Chondrocyte (in vitro differentiated cells): ENCODE results near the gene CHD1L. TPM values are rescaled to one million over a fixed set of nuclear protein-coding genes. Genes with fewer than 3 reads are reported as not detected.

Experiments used
- DNase-seq: peaks from one replicate; pipeline ENCODE4 v3.0.0; 2021; ENCODE audit warnings: mixed read lengths, low spot score
- H3K27ac Mint-ChIP-seq: one replicate; pipeline ENCODE4 v1.8.0; 2021; ENCODE audit warnings: mild to moderate bottlenecking, moderate library complexity, mixed read lengths; ENCODE audit not compliant: unreplicated experiment
- H3K27me3 Mint-ChIP-seq: 2 replicates; pipeline ENCODE4 v1.8.0; 2021; ENCODE audit warnings: low read depth, mixed read lengths
- H3K36me3 Mint-ChIP-seq: 2 replicates; pipeline ENCODE4 v1.8.0; 2021; ENCODE audit warnings: low read depth, mixed read lengths
- H3K4me1 Mint-ChIP-seq: 2 replicates; pipeline ENCODE4 v1.8.0; 2021; ENCODE audit warnings: low read depth, mild to moderate bottlenecking, mixed read lengths
- H3K4me3 Mint-ChIP-seq: one replicate; pipeline ENCODE4 v1.8.0; 2021; ENCODE audit warnings: mild to moderate bottlenecking, moderate library complexity, mixed read lengths; ENCODE audit not compliant: unreplicated experiment
- H3K9me3 Mint-ChIP-seq: 2 replicates; pipeline ENCODE4 v1.8.0; 2021; ENCODE audit warnings: low read depth, mixed read lengths
- total RNA-seq: library from RNA; stranded (reverse); gene quantifications from 3 replicates; pipeline ENCODE4 v1.2.1, GENCODE V29; 2021
- TF ChIP-seq, protein P1 (sequence below): fragments of 200-600 bp; sonication (generic); IDR thresholded peaks from 2 replicates; pipeline ENCODE4 v1.5.0; 2021; ENCODE audit warnings: antibody characterized with exemption, mild to moderate bottlenecking, moderate library complexity

Gene CHD1L
- total RNA-seq, 1 donor from 2014 or later: 34.5 TPM

DNA sequence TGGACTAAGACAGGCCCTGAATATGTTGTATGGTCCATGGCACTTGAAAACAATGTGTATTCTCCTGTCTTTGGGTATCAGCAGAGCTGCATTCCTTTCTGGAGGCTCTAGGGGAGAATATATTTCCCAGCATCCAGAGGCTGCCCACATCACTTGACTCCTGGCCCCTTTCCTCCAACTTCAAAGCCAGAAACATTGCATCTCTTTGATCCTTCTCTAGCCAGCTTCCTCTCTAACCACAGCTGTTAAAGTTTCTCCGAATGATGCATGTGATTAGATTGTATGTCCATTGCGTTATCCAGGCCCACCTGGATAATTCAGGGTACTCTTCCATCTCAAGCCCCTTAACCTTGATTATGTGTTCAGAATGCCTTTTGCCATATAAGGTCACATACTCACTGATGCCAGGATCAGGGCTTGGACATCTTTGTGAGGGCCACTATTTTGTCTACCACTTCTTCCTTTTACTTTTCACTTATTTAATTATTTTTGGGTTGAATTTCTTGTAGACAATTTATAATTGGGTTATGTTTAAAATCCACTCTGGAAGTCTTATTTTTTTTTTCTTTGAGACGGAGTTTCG lies 5.3 kb downstream of the CHD1L start:
- no peak for DNase-seq
- Mint-ChIP-seq H3K36me3 (no peaks in the 10 kb centered on the region), H3K27me3 (no peaks in the 10 kb centered on the region), H3K9me3 (no peaks in the 10 kb centered on the region), H3K4me1 (peaks cover 44% of the 10 kb centered on the region), H3K27ac (no peak overlapping the region), H3K4me3 (no peak overlapping the region)
- TF ChIP-seq, protein P1, sequence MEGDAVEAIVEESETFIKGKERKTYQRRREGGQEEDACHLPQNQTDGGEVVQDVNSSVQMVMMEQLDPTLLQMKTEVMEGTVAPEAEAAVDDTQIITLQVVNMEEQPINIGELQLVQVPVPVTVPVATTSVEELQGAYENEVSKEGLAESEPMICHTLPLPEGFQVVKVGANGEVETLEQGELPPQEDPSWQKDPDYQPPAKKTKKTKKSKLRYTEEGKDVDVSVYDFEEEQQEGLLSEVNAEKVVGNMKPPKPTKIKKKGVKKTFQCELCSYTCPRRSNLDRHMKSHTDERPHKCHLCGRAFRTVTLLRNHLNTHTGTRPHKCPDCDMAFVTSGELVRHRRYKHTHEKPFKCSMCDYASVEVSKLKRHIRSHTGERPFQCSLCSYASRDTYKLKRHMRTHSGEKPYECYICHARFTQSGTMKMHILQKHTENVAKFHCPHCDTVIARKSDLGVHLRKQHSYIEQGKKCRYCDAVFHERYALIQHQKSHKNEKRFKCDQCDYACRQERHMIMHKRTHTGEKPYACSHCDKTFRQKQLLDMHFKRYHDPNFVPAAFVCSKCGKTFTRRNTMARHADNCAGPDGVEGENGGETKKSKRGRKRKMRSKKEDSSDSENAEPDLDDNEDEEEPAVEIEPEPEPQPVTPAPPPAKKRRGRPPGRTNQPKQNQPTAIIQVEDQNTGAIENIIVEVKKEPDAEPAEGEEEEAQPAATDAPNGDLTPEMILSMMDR: no peak

DNA sequence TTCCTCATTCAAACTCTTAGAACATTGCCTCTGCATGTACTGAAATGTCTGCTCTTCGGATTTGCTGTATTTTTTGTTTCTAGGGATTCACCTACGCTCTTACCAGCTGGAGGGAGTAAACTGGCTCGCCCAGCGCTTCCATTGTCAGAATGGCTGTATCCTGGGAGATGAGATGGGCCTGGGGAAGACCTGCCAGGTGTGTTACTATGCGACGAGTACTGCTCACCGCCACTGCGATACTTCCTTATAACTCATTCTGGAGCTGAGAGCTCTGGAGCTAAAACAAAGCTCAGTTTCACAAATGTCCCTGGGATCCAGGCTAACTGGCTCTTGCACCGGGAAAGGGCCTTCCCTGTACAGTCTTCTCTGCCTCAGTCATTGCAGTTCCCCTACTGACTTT lies 10.1 kb downstream of the CHD1L start:
- H3K27ac Mint-ChIP-seq: no peak overlapping the region
- no peaks in the 10 kb centered on the region for H3K27me3 Mint-ChIP-seq
- no peak overlapping the region for H3K4me3 Mint-ChIP-seq
- peaks cover 13% of the 10 kb centered on the region for H3K4me1 Mint-ChIP-seq
- TF ChIP-seq, protein P1: no peak
- H3K36me3 Mint-ChIP-seq: peaks cover 11% of the 10 kb centered on the region
- H3K9me3 Mint-ChIP-seq: no peaks in the 10 kb centered on the region
- no peak for DNase-seq

DNA sequence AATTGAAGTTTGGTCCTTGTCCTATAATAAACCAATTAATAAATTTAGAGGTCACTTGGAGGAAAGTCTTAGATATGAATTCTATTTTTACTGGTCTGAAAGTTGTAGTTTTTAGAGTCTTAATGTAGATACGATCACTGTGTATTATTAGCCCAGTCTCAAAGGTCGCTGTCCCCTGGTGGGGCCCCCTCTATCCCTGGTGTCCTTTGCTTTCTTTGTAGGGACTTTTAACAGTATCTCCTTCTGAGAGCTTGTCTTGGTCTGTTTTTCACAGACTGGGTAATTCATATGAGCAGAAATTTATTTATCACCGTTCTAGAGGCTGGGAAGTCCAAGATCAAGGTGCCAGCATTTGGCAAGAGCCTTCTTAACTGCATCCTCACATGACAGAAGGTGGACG lies 18.5 kb downstream of the CHD1L start:
- no peaks in the 10 kb centered on the region for H3K27me3 Mint-ChIP-seq
- TF ChIP-seq, protein P1: no peak
- H3K27ac Mint-ChIP-seq: no peak overlapping the region
- no peaks in the 10 kb centered on the region for H3K9me3 Mint-ChIP-seq
- H3K36me3 Mint-ChIP-seq: peaks cover 27% of the 10 kb centered on the region
- no peak for DNase-seq
- H3K4me3 Mint-ChIP-seq: no peak overlapping the region
- H3K4me1 Mint-ChIP-seq: no peaks in the 10 kb centered on the region

DNA sequence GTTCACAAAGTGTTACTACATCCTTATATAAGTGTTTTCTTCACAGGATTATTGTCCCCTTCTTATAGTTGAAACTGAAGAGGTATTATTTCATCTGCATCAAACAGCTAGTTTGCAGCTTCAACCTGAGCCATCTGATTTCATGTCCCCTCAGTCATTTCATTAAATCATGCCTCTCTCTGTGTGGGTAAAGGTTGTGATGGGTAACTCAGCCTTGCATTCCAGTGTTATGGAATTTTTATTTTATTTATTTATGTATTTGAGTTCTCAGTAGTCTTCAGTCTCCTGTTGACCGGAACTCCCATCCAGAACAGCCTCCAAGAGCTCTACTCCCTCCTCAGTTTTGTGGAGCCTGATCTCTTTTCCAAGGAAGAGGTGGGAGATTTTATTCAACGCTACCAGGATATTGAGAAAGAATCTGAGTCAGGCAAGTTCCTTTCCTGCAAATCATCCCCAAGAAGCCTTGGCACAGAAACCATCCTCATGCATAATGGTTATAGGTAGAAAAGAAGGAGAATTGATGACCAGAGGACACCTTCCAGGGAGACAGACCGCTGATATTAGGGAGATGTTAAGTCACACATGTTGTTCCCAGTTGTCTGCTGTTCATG lies 21.8 kb downstream of the CHD1L start:
- no peaks in the 10 kb centered on the region for H3K27me3 Mint-ChIP-seq
- TF ChIP-seq, protein P1: no peak
- no peaks in the 10 kb centered on the region for H3K9me3 Mint-ChIP-seq
- H3K4me3 Mint-ChIP-seq: no peak overlapping the region
- no peak overlapping the region for H3K27ac Mint-ChIP-seq
- no peaks in the 10 kb centered on the region for H3K4me1 Mint-ChIP-seq
- H3K36me3 Mint-ChIP-seq: peaks cover 36% of the 10 kb centered on the region
- DNase-seq: no peak

DNA sequence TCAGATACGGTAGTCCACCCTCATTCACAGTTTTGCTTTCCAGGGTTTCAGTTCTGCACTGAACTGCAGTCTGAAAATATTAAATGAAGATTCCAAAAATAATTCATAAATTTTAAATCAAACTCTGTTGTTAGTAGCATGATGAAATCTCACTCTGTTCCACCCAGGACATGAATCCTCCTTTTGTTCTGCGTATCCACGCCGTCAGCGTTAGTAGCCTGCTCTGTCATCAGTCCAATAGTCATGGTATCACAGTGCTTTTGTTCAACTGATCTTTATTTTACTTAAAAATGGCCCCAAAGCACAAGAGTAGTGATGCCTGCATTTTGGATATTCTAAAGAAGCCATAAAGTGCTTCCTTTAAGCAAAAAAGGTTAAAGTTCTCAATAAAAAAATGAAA lies 23.9 kb downstream of the CHD1L start:
- Mint-ChIP-seq H3K4me3 (no peak overlapping the region), H3K4me1 (no peaks in the 10 kb centered on the region), H3K27me3 (no peaks in the 10 kb centered on the region), H3K9me3 (no peaks in the 10 kb centered on the region), H3K36me3 (peaks cover 38% of the 10 kb centered on the region), H3K27ac (no peak overlapping the region)
- DNase-seq: no peak
- TF ChIP-seq, protein P1: no peak
